GM21381 (cell line): Measurements from ENCODE around the gene NTMT1.

Experiments used
- ATAC-seq: cut with Tn5 transposase; IDR thresholded peaks from one replicate; pipeline ENCODE4 v1.9.1; 2021; ENCODE audit warnings: mild to moderate bottlenecking, moderate library complexity; ENCODE audit not compliant: unreplicated experiment

NTMT1 gene

GRCh38 chr9:129613520-129614175 lies 12.3 kb upstream of the NTMT1 start:
- no peak for ATAC-seq

DNA sequence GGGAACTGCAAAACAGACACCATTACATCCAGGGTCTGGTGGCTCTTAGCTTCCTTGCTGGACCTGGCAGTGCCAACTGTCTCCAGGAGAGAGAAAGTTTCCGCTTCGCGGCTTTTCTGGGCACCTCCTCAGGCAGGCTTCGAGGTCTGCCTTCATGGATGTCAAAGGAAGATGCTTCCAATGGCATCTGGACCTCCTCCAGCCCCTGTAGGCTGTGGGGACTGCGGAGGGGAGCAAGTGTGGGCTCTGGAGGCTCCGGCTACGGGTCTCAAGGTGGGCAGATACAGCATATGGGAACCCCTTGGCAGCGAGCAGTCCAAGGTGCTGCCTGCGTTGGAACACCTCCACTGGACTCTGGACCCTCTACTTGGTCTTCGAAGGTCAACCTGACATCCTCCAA lies 11.0 kb upstream of the NTMT1 start:
- no peak for ATAC-seq

GRCh38 chr9:129615407-129616285 lies 10.3 kb upstream of the NTMT1 start:
- ATAC-seq, result no peak

DNA sequence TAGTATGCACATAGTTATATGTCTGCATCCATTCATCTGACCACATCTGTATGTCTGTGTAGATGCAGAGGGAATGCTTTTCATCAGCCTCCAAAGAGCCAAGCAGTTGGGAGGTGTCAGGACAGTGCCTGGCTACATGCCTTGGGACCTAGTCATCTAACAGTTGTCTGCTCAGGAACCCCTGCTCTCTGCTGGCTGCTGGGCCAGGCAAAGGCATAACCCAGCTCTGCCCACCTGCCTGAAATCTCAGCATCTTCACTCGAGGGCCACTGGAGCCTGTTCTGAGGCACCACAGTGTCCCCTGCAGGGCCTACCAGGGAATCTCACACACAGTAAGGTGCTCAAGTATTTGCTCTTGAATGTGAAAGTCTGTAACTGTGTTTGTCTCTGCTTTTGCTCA lies 8.8 kb upstream of the NTMT1 start:
- ATAC-seq, result no peak

- no peak for ATAC-seq
These were observed 5.9 kb upstream of the NTMT1 start for GRCh38 chr9:129619787-129620668.

DNA sequence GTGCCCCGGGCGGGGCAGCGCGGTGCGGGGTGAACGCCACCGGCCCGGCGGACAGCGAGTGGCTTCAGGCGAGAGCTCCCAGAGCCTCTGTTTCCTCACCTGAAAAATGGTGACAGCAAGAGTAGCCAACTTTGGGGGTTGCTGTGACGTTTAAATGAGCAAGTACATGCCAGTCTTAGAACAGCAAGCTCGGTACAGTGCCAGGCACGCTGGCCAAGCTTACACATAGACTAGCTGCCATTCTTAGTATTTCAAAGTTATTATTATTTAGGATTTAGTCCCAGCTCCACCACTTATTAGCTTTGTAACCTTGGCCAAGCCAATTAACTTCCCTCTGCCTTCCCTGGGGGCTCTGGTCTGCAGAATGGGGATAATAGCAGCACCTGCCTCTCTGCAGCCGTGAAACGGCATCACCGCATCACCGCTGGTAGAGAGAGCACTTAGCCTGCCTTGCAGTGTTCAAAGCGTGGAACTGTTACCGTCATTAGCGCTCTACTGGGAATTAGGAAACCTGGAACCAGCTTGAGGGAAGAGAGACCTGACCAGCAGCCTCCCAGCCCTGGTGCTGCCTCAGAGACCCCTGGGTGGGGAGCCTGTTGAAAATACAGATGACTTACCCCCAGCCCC lies 5.2 kb upstream of the NTMT1 start, which contains the start of gene C9orf50:
TSS of gene C9orf50 (minus strand) at position 433 of the 627 bp plus-strand sequence. CDS start 527 bp downstream, outside the sequence.
- ATAC-seq, result no peak

DNA sequence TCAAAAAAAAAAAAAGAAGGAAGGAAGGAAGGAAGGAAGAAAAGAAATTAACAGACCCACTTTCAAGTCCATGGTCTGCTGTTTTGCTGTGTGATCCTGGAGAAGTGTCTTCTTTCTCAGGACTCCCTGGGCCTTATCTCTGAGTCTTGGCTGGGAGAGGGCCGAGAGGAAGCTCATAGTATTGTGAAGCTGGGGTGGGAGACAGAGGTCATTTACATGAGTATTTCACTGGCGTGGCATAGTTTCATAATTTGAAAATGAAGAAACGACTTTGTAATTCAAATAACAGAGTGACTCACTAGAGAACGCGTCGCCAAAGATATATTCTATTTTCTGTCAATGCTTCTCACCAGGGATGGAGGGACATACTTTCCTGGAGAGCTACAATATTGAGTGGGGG lies 2.6 kb upstream of the NTMT1 start:
- no peak for ATAC-seq

DNA sequence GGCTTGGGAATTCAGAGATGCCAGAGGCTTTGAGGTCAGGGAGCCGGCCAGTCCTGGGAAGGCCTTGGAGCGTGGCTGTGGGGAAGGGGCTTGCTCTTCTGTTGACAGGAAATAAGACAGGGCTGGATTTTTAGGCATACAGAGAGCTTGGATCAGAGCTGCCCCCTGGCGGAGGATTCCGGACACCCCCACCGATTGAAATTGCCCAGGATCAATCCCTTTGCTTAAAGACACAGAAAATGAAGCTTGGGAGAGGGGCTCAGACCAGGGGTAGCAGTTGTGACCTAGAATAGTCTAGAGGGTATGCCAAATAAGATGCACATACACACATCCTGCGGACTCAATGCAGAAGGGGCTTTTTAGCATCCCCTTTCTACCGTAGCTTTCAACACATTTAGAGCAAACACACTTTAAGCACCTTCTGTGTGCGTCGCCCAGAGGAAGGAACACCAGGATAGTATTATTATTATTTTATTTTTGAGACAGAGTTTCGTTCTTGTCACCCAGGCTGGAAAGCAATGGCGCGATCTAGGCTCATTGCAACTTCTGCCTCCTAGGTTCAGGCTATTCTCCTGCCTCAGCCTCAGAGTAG lies 1.7 kb upstream of the NTMT1 start:
- no peak for ATAC-seq

DNA sequence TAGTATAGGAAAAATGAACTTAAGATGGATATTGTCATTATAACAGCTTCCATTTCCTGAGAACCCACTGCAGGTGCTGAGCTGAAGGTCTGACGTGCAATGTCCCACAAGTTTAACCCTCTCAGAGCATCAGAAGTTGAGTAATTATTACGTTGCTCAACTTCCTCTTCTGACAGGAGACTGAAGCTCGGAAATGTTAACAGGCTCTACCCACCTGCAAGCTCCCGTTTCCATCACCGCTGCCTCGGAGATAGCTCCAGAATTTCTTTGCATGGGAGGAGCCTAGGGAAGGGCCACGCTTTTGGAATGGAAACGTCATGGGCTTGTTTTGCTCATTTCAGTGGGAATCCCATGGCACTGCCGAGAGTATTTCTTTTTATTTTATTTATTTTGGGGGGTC lies 1.0 kb upstream of the NTMT1 start:
- no peak for ATAC-seq

DNA sequence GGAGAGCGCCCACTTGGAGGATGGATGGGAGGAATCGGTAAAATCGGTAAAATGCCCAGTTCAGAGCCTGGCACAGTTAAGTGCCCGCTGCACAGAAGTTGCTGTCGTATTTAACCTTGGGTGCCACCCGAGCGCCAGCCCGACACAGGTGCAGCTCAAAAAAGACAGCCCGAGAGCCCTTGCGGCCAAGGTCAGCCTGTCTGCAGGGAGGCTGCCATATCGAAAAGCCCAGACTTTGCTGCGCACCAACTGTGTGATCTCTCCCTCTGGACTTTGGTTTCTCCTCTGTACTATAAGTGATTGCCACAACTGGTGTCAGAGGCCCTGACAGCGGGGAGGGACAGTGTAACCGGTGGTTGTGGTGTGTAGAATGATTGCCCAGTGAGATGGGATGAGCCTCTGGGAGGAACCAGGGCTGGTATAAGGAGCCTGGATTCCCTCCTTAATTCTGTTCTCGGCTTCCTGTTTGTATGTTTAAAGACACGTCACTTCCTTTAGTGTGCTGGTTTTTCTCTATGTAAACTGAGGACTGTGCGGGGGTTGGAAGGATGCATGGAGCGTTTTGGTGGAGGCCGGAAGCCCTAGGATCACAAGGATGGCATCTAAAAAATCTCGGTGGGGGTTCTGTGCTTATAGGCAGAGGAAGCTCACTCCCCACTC lies 792 bp downstream of the NTMT1 start:
- ATAC-seq, result peak; percentile 8

GRCh38 chr9:129627556-129628440 lies 1.8 kb downstream of the NTMT1 start:
- ATAC-seq, result no peak

DNA sequence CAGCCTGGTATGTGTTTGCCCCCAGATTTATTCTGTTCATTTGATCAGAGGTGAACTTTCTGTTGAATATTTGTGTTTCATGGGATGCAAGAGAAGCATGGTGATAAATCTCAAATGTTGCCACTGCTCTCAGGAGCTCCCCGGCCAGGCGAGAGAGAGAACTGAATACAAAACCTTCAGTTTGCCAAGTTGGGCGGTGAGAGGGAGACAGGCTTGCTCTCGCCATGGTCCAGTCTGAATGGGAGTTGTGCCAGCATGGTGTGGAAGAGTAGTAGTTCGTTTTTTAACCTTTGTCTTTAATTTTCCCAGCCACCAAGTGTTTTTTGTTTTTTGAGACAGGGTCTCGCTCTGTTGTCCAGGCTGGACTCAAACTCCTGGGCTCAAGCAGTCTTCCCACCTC lies 2.7 kb downstream of the NTMT1 start:
- no peak for ATAC-seq

DNA sequence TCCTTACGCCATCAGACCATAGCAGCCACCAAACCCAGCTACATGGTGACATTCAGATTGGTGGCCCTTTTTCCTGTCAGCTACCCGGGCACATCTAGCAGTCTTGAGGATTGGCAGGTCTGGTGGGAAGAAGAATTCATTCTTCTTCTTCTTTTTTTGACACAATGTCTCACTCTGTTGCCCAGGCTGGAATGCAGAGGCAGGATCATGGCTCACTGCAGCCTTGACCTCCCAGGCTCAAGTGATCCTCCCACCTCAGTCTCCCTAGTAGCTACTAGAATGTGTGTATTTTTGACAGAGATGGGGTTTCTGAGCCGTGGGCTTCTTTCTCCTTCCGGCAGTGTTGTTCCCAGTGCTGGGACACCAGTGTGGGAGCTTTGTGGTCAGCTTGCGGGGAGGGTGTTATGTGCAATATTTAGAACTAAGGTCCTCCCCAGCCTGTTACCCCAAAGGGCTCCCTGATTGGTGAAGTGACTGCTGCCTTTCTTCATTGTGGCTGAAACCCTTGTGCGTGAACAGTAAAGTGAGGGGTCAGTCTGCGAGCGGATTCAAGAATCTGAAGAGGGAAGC lies 3.4 kb downstream of the NTMT1 start:
- no peak for ATAC-seq

- no peak for ATAC-seq
These were observed 5.2 kb downstream of the NTMT1 start for GRCh38 chr9:129630967-129631673.

GRCh38 chr9:129631674-129632129 lies 5.7 kb downstream of the NTMT1 start:
- no peak for ATAC-seq

- no peak for ATAC-seq
These were observed 6.5 kb downstream of the NTMT1 start for GRCh38 chr9:129632460-129632859.

GRCh38 chr9:129633207-129633606 lies 7.2 kb downstream of the NTMT1 start:
- ATAC-seq, result no peak

GRCh38 chr9:129633848-129634247 lies 7.9 kb downstream of the NTMT1 start:
- ATAC-seq, result no peak
